ENCODE measurements around the gene SLC12A4. TPM values are rescaled to one million over a fixed set of nuclear protein-coding genes. Genes with fewer than 3 reads are reported as not detected.
"Not testable (repeated sequence)": the region's sequence is repeated elsewhere in the genome, so short reads cannot be mapped to it uniquely, and the experiment has no call there.

SLC12A4 gene
- total and polyA plus RNA-seq, 5 donors: 49.3 to 114 (median 65.1) TPM

GRCh38 chr16:67940446-67941089 lies 27.9 kb downstream of the SLC12A4 start:
- intact Hi-C loops (cut with DNase I): no loop called here
- Histone ChIP-seq H3K9me3 (ENCODE audit: control insufficient read depth, low read length) (no peaks in the 10 kb centered on the region), H3K27ac (ENCODE audit: low read length) (no peak overlapping the region), H3K27me3 (ENCODE audit: control insufficient read depth, insufficient read depth) (no peaks in the 10 kb centered on the region), H3K4me3 (ENCODE audit: low read length) (no peak overlapping the region), H3K4me1 (ENCODE audit: control insufficient read depth, insufficient read depth, low read length) (peaks cover 4% of the 10 kb centered on the region)
- no peak for ATAC-seq
- no peak for DNase-seq
- 96% methylated on average over 5 of the region's 5 CpGs for WGBS

- H3K4me1 ChIP-seq (ENCODE audit: control insufficient read depth, insufficient read depth, low read length): peaks cover 4% of the 10 kb centered on the region
- 79% methylated on average over 33 of the region's 33 CpGs for WGBS
- peak in 2 of 3 donors; percentile 69 to 80 for DNase-seq
- H3K27ac ChIP-seq (ENCODE audit: low read length): no peak overlapping the region
- no peaks in the 10 kb centered on the region for H3K9me3 ChIP-seq (ENCODE audit: control insufficient read depth, low read length)
- intact Hi-C loops (cut with DNase I): no loop called here
- no peaks in the 10 kb centered on the region for H3K27me3 ChIP-seq (ENCODE audit: control insufficient read depth, insufficient read depth)
- H3K4me3 ChIP-seq (ENCODE audit: low read length): no peak overlapping the region
- no peak for ATAC-seq
Observed at GRCh38 chr16:67939507-67940445, 28.7 kb downstream of the SLC12A4 start.

DNA sequence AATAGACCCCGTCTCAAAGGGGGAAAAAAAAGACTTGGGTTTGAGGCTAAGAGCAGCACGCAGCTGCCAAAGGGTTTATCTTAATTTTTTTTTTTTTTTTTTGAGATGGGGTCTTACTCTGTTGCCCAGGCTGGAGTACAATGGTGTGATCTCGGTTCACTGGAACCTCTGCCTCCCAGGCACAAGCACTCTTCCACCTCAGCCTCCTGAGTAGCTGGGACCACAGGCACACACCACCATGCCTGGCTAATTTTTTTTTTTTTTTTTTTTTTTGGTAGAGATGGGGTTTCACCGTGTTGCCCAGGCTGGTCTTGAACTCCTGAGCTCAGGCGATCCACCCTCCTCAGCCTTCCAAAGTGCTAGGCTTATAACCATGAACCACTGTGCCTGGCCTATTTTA lies 30.7 kb downstream of the SLC12A4 start:
- DNase-seq; ATAC-seq; intact Hi-C loops (cut with DNase I); H3K27ac ChIP-seq (ENCODE audit: low read length); H3K9me3 ChIP-seq (ENCODE audit: control insufficient read depth, low read length); H3K27me3 ChIP-seq (ENCODE audit: control insufficient read depth, insufficient read depth); H3K4me1 ChIP-seq (ENCODE audit: control insufficient read depth, insufficient read depth, low read length); H3K4me3 ChIP-seq (ENCODE audit: low read length): not testable (repeated sequence)
- 90% methylated on average over 5 of the region's 5 CpGs for WGBS

DNA sequence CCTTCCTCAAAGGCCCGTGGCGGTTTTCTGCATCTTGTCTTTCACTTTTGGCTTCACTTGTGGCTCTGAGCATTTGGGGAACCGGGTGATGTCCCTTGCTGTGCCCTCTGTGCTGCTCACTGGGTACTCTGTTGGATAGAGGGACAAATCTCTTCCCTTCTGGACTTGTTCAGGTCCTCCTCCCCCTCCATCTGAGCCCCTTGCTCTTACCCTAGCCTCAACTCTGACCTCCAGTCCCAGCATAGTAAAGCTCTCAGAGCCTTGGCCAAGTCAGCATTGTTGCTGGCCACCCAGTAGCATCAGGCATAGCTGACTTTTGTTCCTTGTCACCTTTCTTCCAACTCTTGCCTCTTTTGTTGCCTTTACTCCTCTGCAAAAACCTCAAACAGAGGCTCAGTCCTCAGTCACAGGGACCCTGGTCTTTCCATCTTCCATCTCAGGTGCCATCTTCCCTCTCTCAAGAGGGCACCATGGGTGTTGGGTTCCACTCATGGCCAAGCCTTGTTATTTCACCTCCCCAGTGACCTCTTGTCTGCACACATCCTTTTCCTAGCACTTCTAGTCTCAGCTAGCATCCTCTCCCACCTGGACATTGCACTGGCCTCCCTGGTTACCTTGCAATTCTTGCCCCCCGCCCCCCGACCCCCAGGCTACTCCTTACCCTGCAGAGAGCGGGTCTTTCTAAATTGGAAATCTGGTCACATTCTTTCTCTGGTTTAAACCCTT lies 31.4 kb downstream of the SLC12A4 start:
- Histone ChIP-seq H3K27ac (ENCODE audit: low read length) (peak overlapping the region; percentile 37), H3K4me1 (ENCODE audit: control insufficient read depth, insufficient read depth, low read length) (peaks cover 4% of the 10 kb centered on the region), H3K4me3 (ENCODE audit: low read length) (peak overlapping the region; percentile 43), H3K27me3 (ENCODE audit: control insufficient read depth, insufficient read depth) (no peaks in the 10 kb centered on the region), H3K9me3 (ENCODE audit: control insufficient read depth, low read length) (no peaks in the 10 kb centered on the region)
- intact Hi-C loops (cut with DNase I): no loop called here
- whole genome bisulfite sequencing: 45% methylated on average over 6 of the region's 6 CpGs
- DNase-seq (peak in 1 of 3 donors; percentile 28), ATAC-seq (peak in 1 of 2 donors; percentile 0)

DNA sequence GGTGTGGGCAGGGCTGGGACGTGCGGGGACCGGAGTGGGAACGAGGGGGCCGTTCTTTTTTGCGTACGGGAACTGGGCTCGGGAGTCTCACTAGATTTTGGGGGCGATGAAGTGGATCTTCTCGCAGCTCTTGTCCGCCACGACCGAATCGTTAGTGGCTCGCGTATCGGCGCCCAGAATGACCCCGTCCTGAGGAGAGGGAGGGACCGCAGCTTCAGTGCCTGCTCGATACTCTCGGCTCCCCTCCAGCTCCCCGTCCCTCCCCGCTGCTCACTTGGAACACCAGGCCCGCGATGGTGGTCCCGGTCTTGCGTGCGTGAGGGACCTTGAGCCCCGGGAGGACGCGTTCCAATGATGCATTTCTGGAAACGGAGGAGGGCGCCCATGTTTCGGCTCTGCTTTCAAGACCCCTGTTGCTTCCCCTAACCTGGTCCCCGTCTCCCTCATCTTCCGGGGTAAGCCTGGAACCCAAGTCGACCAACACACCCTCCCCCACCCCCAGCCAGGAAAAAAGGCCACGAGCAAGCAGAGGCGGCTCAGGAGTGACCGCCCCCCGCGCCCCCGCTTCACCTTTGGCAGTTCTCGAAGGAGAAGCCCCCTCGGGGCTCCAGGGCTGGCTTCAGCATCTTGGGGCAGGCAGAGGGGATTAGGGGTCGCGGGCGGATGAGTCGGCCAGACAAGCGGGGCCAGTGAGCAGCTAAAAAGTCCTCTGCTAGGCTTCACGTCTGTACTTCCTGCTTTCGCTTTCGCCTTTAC lies 32.1 kb downstream of the SLC12A4 start, which contains the start of gene PSMB10:
Gene PSMB10 (minus strand): TSS at position 727 of the 756 bp plus-strand sequence. CDS start 101 bp downstream, at position 626.
- Histone ChIP-seq H3K9me3 (ENCODE audit: control insufficient read depth, low read length) (no peaks in the 10 kb centered on the region), H3K4me3 (ENCODE audit: low read length) (peak within 1 kb of the TSS; percentile 43), H3K27me3 (ENCODE audit: control insufficient read depth, insufficient read depth) (no peaks in the 10 kb centered on the region), H3K27ac (ENCODE audit: low read length) (peak within 1 kb of the TSS; percentile 37), H3K4me1 (ENCODE audit: control insufficient read depth, insufficient read depth, low read length) (peaks cover 4% of the 10 kb centered on the region)
- peak; percentile 56 to 82 (median 78) for DNase-seq
- WGBS: under 1% methylated on average over 54 of the region's 54 CpGs
- intact Hi-C loops (cut with DNase I): no loop called here
- ATAC-seq: peak; percentile 17 to 28

DNA sequence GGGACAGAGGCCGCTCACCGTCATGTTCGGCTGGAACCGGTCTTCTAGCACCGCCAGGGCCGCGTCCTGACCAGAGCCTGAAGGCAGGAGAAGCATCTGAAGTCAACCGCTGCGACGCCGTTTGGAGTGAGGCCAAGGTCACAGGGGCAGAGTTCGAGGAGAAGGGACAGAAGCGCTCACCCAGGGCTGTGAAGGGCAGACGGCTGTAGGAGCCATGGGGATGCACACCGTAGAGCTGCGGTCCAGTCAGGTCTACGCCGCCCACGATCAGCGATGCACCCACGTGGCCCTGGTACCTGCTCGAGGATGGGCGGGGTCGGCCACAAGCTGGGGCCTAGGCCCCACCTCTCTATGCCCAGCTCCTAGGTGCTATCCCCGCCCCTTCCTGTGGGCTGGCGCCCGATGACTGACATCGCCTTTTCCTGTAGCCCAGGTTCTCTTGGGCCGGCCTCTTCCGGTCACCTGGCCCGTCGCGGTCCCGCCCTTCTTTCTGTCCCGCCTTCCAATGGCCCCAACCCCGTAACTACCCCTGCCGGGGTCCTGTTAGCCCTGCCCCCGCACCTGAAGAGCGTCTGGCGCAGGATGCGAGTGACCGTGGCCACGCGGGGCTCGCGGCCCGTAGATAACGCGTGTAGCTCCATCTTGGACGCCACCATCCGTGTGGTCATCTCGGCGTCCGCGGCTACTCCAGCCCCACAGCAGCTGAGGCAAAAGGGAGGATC lies 32.9 kb downstream of the SLC12A4 start:
- H3K27me3 ChIP-seq (ENCODE audit: control insufficient read depth, insufficient read depth): no peaks in the 10 kb centered on the region
- whole genome bisulfite sequencing: 3% methylated on average over 55 of the region's 55 CpGs
- H3K4me3 ChIP-seq (ENCODE audit: low read length): peak overlapping the region; percentile 43
- DNase-seq (peak; percentile 95 to 98 (median 97)), ATAC-seq (peak; percentile 91 to 94)
- peak overlapping the region; percentile 37 for H3K27ac ChIP-seq (ENCODE audit: low read length)
- H3K9me3 ChIP-seq (ENCODE audit: control insufficient read depth, low read length): no peaks in the 10 kb centered on the region
- H3K4me1 ChIP-seq (ENCODE audit: control insufficient read depth, insufficient read depth, low read length): peaks cover 4% of the 10 kb centered on the region
- intact Hi-C loops (cut with DNase I): no loop called here

DNA sequence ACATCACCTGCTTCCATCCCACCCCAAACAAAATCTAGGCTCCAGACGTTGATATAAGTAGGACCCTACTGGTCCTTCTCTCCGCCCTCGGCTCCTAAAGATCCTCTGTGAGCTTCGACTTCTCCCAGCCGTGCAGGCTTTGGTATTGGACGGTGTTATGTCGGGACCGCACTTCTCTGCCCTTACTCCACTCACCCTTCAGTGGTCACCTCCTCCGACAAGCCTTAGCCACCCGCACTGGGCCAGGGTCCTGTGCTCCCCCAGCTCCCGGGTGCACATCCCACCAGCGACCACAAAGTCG lies 33.4 kb downstream of the SLC12A4 start:
- intact Hi-C loops (cut with DNase I): no loop called here
- no peak for DNase-seq
- peak; percentile 0 to 5 for ATAC-seq
- WGBS: 30% methylated on average over 13 of the region's 13 CpGs
- Histone ChIP-seq H3K4me1 (ENCODE audit: control insufficient read depth, insufficient read depth, low read length) (peaks cover 4% of the 10 kb centered on the region), H3K4me3 (ENCODE audit: low read length) (peak overlapping the region; percentile 43), H3K27ac (ENCODE audit: low read length) (peak overlapping the region; percentile 14), H3K27me3 (ENCODE audit: control insufficient read depth, insufficient read depth) (no peaks in the 10 kb centered on the region), H3K9me3 (ENCODE audit: control insufficient read depth, low read length) (no peaks in the 10 kb centered on the region)

- 46% methylated on average over 13 of the region's 13 CpGs for WGBS
- Histone ChIP-seq H3K9me3 (ENCODE audit: control insufficient read depth, low read length) (no peaks in the 10 kb centered on the region), H3K27ac (ENCODE audit: low read length) (no peak overlapping the region), H3K27me3 (ENCODE audit: control insufficient read depth, insufficient read depth) (no peaks in the 10 kb centered on the region), H3K4me1 (ENCODE audit: control insufficient read depth, insufficient read depth, low read length) (peaks cover 4% of the 10 kb centered on the region), H3K4me3 (ENCODE audit: low read length) (peak overlapping the region; percentile 43)
- DNase-seq: peak in 2 of 3 donors; percentile 22 to 67
- intact Hi-C loops (cut with DNase I): no loop called here
- ATAC-seq: peak in 1 of 2 donors; percentile 0
Observed at GRCh38 chr16:67934306-67935100, 33.9 kb downstream of the SLC12A4 start.

DNA sequence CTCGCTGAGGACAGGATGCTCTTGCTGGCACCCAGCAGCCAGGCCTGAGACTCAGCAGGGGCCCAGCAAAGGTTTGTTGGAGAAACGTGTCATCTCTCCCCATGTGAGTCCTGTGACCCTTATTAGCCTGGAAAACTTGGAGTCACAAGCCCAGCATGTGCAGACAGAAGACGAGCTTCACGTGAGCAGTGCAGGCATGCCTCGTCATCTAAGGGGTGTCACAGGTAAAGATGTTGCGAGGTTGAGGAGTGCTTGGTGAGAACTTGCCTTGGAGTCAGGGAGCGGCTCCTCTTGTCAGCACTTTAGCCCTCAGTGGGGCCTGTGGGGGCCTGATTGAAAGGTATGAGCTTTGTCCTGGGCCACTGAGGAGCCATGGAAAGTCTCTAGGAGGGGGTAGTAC lies 34.6 kb downstream of the SLC12A4 start:
- Histone ChIP-seq H3K9me3 (ENCODE audit: control insufficient read depth, low read length) (no peaks in the 10 kb centered on the region), H3K27me3 (ENCODE audit: control insufficient read depth, insufficient read depth) (no peaks in the 10 kb centered on the region), H3K4me1 (ENCODE audit: control insufficient read depth, insufficient read depth, low read length) (peaks cover 4% of the 10 kb centered on the region), H3K4me3 (ENCODE audit: low read length) (no peak overlapping the region), H3K27ac (ENCODE audit: low read length) (no peak overlapping the region)
- DNase-seq (peak in 1 of 3 donors; percentile 42), ATAC-seq (no peak)
- intact Hi-C loops (cut with DNase I): no loop called here
- WGBS: 78% methylated on average over 7 of the region's 7 CpGs
